GM12878 (cell line): ENCODE measurements around the gene GPC6. TPM values are rescaled to one million over a fixed set of nuclear protein-coding genes. Genes with fewer than 3 reads are reported as not detected.

Source experiments
- ATAC-seq: fragments of 200-7000 bp; cut with Tn5 transposase; 3 replicates; pipeline ENCODE4 v1.9.1; 2020; ENCODE audit warnings: mild to moderate bottlenecking, moderate library complexity
- BruUV-seq: library from RNA; stranded (reverse); fragments of 400-500 nt; replicated peaks from 2 replicates; lab custom pipeline; 2021; lab: Mats Ljungman, UMichigan
- CTCF ChIA-PET: fragments of 300-600 bp; sonication (Branson Sonifier 250); formaldehyde crosslinking; extraction: SDS; loops from one replicate; lab custom pipeline; 2021; ENCODE audit warnings: inconsistent platforms; lab: Yijun Ruan, JAX
- POLR2A ChIA-PET: fragments of 350-600 bp; formaldehyde crosslinking; extraction: SDS; loops from one replicate; lab custom pipeline; 2021; ENCODE audit warnings: inconsistent platforms; lab: Charles Lee
- RAD21 ChIA-PET: fragments of 300-600 bp; sonication (Branson Sonifier 250); formaldehyde crosslinking; loops from one replicate; lab custom pipeline; 2023; ENCODE audit warnings: antibody characterized with exemption; ENCODE audit not compliant: unreplicated experiment; lab: Charles Lee
- SMC1A ChIA-PET: fragments of 300-600 bp; sonication (Branson Sonifier 250); formaldehyde crosslinking; loops from one replicate; lab custom pipeline; 2023; ENCODE audit not compliant: unreplicated experiment, uncharacterized antibody; lab: Charles Lee
- DNase-seq: peaks from one replicate; pipeline ENCODE4 v3.0.0-alpha.2; 2011; ENCODE audit warnings: low read depth, low spot score
- FAIRE-seq: peaks from 3 replicates; lab custom pipeline; 2011; peaks lifted over from hg19 to GRCh38; lab: Jason Lieb, UNC
- H2AFZ ChIP-seq: 2 replicates; pipeline ENCODE4 v1.6.0; 2011; ENCODE audit warnings: low read depth, low read length, control low read depth; ENCODE audit not compliant: control insufficient read depth
- H3K27ac ChIP-seq: 2 replicates; pipeline ENCODE4 v1.5.1; 2011; ENCODE audit warnings: control low read depth; ENCODE audit not compliant: control insufficient read depth, insufficient read depth
- H3K27me3 ChIP-seq, 2 experiments: replicated peaks in 1 of 2; 2 replicates each; pipeline versions ENCODE4 v1.6.0 to v1.6.1; 2011; ENCODE audit warnings: low read length in 1 of 2; ENCODE audit not compliant: control insufficient read depth in 2 of 2, insufficient read depth in 2 of 2
- H3K36me3 ChIP-seq, 2 experiments: 2 replicates each; pipeline ENCODE4 v1.5.1; 2011; ENCODE audit warnings: low read length in 1 of 2; ENCODE audit not compliant: control insufficient read depth in 2 of 2, insufficient read depth in 2 of 2
- H3K4me1 ChIP-seq: 2 replicates; pipeline ENCODE4 v1.6.1; 2011; ENCODE audit warnings: mild to moderate bottlenecking, low read length, moderate library complexity, mixed read lengths; ENCODE audit not compliant: control insufficient read depth, insufficient read depth
- H3K4me2 ChIP-seq: 2 replicates; pipeline ENCODE4 v1.6.0; 2011; ENCODE audit warnings: control low read depth; ENCODE audit not compliant: control insufficient read depth, insufficient read depth
- H3K4me3 ChIP-seq: fragments of 200-600 bp; sonication (generic); 2 replicates; pipeline ENCODE4 v1.5.1; 2016
- H3K79me2 ChIP-seq: 2 replicates; pipeline ENCODE4 v1.6.0; 2011; ENCODE audit warnings: low read length; ENCODE audit not compliant: control insufficient read depth, insufficient read depth
- H3K9ac ChIP-seq: 2 replicates; pipeline ENCODE4 v1.8.0; 2011; ENCODE audit warnings: low read length, control low read depth, mixed read lengths; ENCODE audit not compliant: control insufficient read depth, insufficient read depth
- H3K9me3 ChIP-seq: replicated peaks from 3 replicates; pipeline ENCODE4 v1.5.1; 2011; ENCODE audit warnings: mild to moderate bottlenecking, low read length; ENCODE audit not compliant: control insufficient read depth, insufficient read depth
- H4K20me1 ChIP-seq: 2 replicates; pipeline ENCODE4 v1.6.0; 2011; ENCODE audit not compliant: control insufficient read depth, insufficient read depth
- CBX3 ChIP-seq: fragments of 200-600 bp; sonication (generic); IDR thresholded peaks from 2 replicates; pipeline ENCODE4 v1.6.1; 2016; ENCODE audit warnings: low read depth, borderline replicate concordance
- EGR1 ChIP-seq, 2 experiments: IDR thresholded peaks; 1 replicate in 1 of 2; 2 replicates in 1 of 2; pipeline ENCODE4 v1.6.1; 2011 to 2012; ENCODE audit warnings: low read depth in 2 of 2, low read length in 2 of 2, borderline replicate concordance in 1 of 2, mild to moderate bottlenecking in 1 of 2, moderate library complexity in 1 of 2
- FOXM1 ChIP-seq: IDR thresholded peaks from 2 replicates; pipeline ENCODE4 v1.6.1; 2012; ENCODE audit warnings: low read depth, mild to moderate bottlenecking, inconsistent platforms, low read length, moderate library complexity
- GABPA ChIP-seq: IDR thresholded peaks from 2 replicates; pipeline ENCODE4 v1.6.1; 2014; ENCODE audit warnings: antibody characterized with exemption, low read depth, mild to moderate bottlenecking, inconsistent platforms
- MTA2 ChIP-seq: fragments of 450-650 bp; IDR thresholded peaks from 2 replicates; pipeline ENCODE4 v1.6.1; 2016; ENCODE audit warnings: low read depth, mild to moderate bottlenecking, moderate library complexity
- PAX5 ChIP-seq: IDR thresholded peaks from 2 replicates; pipeline ENCODE4 v1.6.1; 2011; ENCODE audit warnings: low read depth, low read length, borderline replicate concordance
- POLR2AphosphoS2 ChIP-seq: IDR thresholded peaks from 2 replicates; pipeline ENCODE4 v1.6.1; 2011; ENCODE audit warnings: low read depth, mild to moderate bottlenecking, low read length, improper control_type of control experiment, moderate library complexity
- SIX5 ChIP-seq: IDR thresholded peaks from 2 replicates; pipeline ENCODE4 v1.6.1; 2011; ENCODE audit warnings: mild to moderate bottlenecking, low read depth, low read length, moderate library complexity; ENCODE audit not compliant: severe bottlenecking
- SREBF2 ChIP-seq: IDR thresholded peaks from 2 replicates; pipeline ENCODE4 v1.6.1; 2012; ENCODE audit warnings: mild to moderate bottlenecking, low read length
- ZZZ3 ChIP-seq: IDR thresholded peaks from 2 replicates; pipeline ENCODE4 v1.6.1; 2011; ENCODE audit warnings: low read depth; ENCODE audit not compliant: control insufficient read depth, insufficient read length
- WGBS: methylation state at CpG from one replicate; pipeline ENCODE4 v1.1.6; 2016; ENCODE audit warnings: low lambda C conversion rate; ENCODE audit not compliant: insufficient replicate concordance, insufficient coverage; ENCODE audit errors: missing lambda C conversion rate; 5-methylcytosine and 5-hydroxymethylcytosine counted together
- in situ Hi-C: fragments of 300-500 bp; cut with MboI; formaldehyde crosslinking; loops from 9 replicates; pipeline ENCODE4 v1.14.3; 2018; ENCODE audit warnings: mixed read lengths
- intact Hi-C: fragments of 100-400 bp; cut with micrococcal nuclease; formaldehyde crosslinking; loops from one replicate; pipeline ENCODE4 v1.14.2; 2022; ENCODE audit not compliant: unreplicated experiment
- polyA plus RNA-seq, 11 experiments: library from polyadenylated mRNA; depleted of rRNA in 4 of 11; unstranded in 6 of 11; stranded (reverse) in 5 of 11; fragments of >200 nt; fragmentation: Nextera tagmentation in 4 of 11; fragmentation: Illumina TruSeq in 1 of 11; extraction: Ambion mirVana in 4 of 11; extraction: Trizol in 1 of 11; gene quantifications; 1 replicate in 1 of 11; 2 replicates in 10 of 11; pipeline versions ENCODE4 v1.2.1 to v1.2.3, GENCODE V29; 2011 to 2016; ENCODE audit warnings: inconsistent platforms in 2 of 11, missing spikeins in 2 of 11, low read depth in 1 of 11
- total RNA-seq, 4 experiments: library from RNA; depleted of rRNA in 3 of 4; stranded (reverse); fragments of >200 nt in 3 of 4; fragmentation: Illumina TruSeq in 1 of 4; extraction: Trizol in 1 of 4; gene quantifications; 2 replicates each; pipeline versions ENCODE4 v1.2.1 to v1.2.3, GENCODE V29; 2013 to 2021
- TF ChIP-seq, protein P1 (sequence below): IDR thresholded peaks from 2 replicates; pipeline ENCODE4 v1.6.1; 2012; ENCODE audit warnings: mild to moderate bottlenecking, low read depth, low read length
- TF ChIP-seq, protein P2 (sequence below): fragments of 150-350 bp; IDR thresholded peaks from 2 replicates; pipeline ENCODE4 v1.6.1; 2016; ENCODE audit warnings: low read depth, low read length
- TF ChIP-seq, protein P3 (sequence below): fragments of 450-650 bp; IDR thresholded peaks from 2 replicates; pipeline ENCODE4 v1.6.1; 2018; ENCODE audit warnings: mild to moderate bottlenecking, low read depth, moderate library complexity; ENCODE audit not compliant: partially characterized antibody

The GPC6 gene
- total and polyA plus RNA-seq, 10 of the 15 experiments (the other 5 are each of a cell fraction or from before 2014, with no cell fraction given): 0.03 to 0.04 (median 0.03) TPM; not detected in 7

DNA sequence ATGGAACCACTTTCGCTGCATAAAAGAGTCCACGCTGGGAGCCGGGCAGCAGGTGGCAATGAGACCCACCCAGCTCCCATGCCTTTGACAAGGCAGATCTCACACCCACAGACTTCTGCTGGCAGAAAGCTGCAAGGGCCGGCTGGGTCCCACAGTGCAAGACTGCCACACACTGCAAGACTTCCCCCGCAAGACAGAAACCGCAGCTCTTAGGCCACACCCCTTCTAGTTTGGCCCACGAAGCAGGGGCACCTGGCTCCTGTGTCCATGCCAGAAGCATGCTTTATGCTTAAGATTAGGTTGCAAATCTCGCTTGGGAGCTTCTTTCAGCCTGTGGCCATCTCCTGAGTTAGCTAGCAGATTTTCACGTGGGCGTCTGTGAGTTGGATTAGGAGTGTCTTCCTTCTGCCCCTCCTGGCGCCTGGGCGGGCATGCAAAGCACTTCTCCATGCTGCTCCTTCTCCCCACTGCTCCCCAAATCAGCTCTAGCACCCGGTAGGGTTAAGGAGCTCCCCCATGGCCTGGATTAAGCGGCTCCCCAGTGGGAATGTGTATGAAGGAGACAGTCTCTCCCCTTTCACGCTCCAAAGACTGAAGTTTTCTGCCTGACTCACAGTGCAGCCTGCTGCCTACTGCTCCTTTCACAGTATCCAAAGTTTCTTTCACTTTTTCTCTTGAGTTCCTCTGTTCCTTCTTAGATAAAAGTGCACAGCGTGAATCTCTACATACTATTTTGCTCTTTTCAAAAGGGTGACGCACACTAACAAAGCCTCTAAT lies 17.7 kb downstream of the GPC6 start:
- no peaks in the 10 kb centered on the region for H3K27me3 ChIP-seq
- ATAC-seq: peak; percentile 21; the same call in 2 of the 3 replicates
- no peaks in the 10 kb centered on the region for H3K79me2 ChIP-seq
- no peaks in the 10 kb centered on the region for H3K4me1 ChIP-seq
- no peak for DNase-seq
- no peak overlapping the region for H3K4me3 ChIP-seq
- POLR2A ChIA-PET: no interaction called here
- CTCF ChIA-PET: interaction anchor here (0.5 kb wide), 1 partner anchor 1119 kb away, joined by 3 read pairs; no protein-coding TSS in a partner anchor
- H3K4me2 ChIP-seq: no peak overlapping the region
- H3K36me3 ChIP-seq: no peaks in the 10 kb centered on the region
- H3K9me3 ChIP-seq: no peaks in the 10 kb centered on the region
- 38% methylated on average over 15 of the region's 17 CpGs for WGBS
- no peak overlapping the region for H3K9ac ChIP-seq
- SMC1A ChIA-PET: interaction anchor here (0.7 kb wide), 1 partner anchor 347 kb away, joined by 3 read pairs; no protein-coding TSS in a partner anchor
- in situ Hi-C loops: no loop called here
- intact Hi-C loops: no loop called here
- FAIRE-seq: no peak
- RAD21 ChIA-PET: no interaction called here
- no peak overlapping the region for H3K27ac ChIP-seq
- no peaks in the 10 kb centered on the region for H4K20me1 ChIP-seq
- no peak overlapping the region for H2AFZ ChIP-seq
- no TSS peak for BruUV-seq
- TF ChIP-seq FOXM1: no peak
- TF ChIP-seq ZZZ3: no peak
- no peak for TF ChIP-seq POLR2AphosphoS2
- no peak for TF ChIP-seq PAX5
- TF ChIP-seq GABPA: no peak
- TF ChIP-seq, protein P1, sequence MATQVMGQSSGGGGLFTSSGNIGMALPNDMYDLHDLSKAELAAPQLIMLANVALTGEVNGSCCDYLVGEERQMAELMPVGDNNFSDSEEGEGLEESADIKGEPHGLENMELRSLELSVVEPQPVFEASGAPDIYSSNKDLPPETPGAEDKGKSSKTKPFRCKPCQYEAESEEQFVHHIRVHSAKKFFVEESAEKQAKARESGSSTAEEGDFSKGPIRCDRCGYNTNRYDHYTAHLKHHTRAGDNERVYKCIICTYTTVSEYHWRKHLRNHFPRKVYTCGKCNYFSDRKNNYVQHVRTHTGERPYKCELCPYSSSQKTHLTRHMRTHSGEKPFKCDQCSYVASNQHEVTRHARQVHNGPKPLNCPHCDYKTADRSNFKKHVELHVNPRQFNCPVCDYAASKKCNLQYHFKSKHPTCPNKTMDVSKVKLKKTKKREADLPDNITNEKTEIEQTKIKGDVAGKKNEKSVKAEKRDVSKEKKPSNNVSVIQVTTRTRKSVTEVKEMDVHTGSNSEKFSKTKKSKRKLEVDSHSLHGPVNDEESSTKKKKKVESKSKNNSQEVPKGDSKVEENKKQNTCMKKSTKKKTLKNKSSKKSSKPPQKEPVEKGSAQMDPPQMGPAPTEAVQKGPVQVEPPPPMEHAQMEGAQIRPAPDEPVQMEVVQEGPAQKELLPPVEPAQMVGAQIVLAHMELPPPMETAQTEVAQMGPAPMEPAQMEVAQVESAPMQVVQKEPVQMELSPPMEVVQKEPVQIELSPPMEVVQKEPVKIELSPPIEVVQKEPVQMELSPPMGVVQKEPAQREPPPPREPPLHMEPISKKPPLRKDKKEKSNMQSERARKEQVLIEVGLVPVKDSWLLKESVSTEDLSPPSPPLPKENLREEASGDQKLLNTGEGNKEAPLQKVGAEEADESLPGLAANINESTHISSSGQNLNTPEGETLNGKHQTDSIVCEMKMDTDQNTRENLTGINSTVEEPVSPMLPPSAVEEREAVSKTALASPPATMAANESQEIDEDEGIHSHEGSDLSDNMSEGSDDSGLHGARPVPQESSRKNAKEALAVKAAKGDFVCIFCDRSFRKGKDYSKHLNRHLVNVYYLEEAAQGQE: no peak
- TF ChIP-seq, protein P2, sequence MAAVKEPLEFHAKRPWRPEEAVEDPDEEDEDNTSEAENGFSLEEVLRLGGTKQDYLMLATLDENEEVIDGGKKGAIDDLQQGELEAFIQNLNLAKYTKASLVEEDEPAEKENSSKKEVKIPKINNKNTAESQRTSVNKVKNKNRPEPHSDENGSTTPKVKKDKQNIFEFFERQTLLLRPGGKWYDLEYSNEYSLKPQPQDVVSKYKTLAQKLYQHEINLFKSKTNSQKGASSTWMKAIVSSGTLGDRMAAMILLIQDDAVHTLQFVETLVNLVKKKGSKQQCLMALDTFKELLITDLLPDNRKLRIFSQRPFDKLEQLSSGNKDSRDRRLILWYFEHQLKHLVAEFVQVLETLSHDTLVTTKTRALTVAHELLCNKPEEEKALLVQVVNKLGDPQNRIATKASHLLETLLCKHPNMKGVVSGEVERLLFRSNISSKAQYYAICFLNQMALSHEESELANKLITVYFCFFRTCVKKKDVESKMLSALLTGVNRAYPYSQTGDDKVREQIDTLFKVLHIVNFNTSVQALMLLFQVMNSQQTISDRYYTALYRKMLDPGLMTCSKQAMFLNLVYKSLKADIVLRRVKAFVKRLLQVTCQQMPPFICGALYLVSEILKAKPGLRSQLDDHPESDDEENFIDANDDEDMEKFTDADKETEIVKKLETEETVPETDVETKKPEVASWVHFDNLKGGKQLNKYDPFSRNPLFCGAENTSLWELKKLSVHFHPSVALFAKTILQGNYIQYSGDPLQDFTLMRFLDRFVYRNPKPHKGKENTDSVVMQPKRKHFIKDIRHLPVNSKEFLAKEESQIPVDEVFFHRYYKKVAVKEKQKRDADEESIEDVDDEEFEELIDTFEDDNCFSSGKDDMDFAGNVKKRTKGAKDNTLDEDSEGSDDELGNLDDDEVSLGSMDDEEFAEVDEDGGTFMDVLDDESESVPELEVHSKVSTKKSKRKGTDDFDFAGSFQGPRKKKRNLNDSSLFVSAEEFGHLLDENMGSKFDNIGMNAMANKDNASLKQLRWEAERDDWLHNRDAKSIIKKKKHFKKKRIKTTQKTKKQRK: no peak
- no peak for TF ChIP-seq EGR1 (IDR thresholded peaks at IDR 0.05; ENCODE audit: borderline replicate concordance in 1 of 2, low read depth in 2 of 2, low read length in 2 of 2)
- TF ChIP-seq MTA2: no peak
- TF ChIP-seq CBX3: no peak
- TF ChIP-seq SREBF2: no peak
- TF ChIP-seq, protein P3, sequence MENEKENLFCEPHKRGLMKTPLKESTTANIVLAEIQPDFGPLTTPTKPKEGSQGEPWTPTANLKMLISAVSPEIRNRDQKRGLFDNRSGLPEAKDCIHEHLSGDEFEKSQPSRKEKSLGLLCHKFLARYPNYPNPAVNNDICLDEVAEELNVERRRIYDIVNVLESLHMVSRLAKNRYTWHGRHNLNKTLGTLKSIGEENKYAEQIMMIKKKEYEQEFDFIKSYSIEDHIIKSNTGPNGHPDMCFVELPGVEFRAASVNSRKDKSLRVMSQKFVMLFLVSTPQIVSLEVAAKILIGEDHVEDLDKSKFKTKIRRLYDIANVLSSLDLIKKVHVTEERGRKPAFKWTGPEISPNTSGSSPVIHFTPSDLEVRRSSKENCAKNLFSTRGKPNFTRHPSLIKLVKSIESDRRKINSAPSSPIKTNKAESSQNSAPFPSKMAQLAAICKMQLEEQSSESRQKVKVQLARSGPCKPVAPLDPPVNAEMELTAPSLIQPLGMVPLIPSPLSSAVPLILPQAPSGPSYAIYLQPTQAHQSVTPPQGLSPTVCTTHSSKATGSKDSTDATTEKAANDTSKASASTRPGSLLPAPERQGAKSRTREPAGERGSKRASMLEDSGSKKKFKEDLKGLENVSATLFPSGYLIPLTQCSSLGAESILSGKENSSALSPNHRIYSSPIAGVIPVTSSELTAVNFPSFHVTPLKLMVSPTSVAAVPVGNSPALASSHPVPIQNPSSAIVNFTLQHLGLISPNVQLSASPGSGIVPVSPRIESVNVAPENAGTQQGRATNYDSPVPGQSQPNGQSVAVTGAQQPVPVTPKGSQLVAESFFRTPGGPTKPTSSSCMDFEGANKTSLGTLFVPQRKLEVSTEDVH: no peak
- TF ChIP-seq SIX5: no peak
